22Rv1 (cell line): ENCODE results near the gene EFS.

Experiments used
- H3K27ac ChIP-seq: fragments of 450-650 bp; 2 replicates; pipeline ENCODE4 v1.5.1; 2017
- ZFX ChIP-seq: fragments of 450-650 bp; IDR thresholded peaks from 2 replicates; pipeline ENCODE4 v1.6.1; 2017; ENCODE audit warnings: antibody characterized with exemption, borderline replicate concordance
- TF ChIP-seq, protein P1 (sequence below): fragments of 450-650 bp; IDR thresholded peaks from 2 replicates; pipeline ENCODE4 v1.5.1; 2017; ENCODE audit warnings: mild to moderate bottlenecking

The EFS gene

GRCh38 chr14:23316300-23316699 lies 48.7 kb downstream of the EFS start:
- no peak overlapping the region for H3K27ac ChIP-seq
- TF ChIP-seq ZFX = no peak
- TF ChIP-seq, protein P1, sequence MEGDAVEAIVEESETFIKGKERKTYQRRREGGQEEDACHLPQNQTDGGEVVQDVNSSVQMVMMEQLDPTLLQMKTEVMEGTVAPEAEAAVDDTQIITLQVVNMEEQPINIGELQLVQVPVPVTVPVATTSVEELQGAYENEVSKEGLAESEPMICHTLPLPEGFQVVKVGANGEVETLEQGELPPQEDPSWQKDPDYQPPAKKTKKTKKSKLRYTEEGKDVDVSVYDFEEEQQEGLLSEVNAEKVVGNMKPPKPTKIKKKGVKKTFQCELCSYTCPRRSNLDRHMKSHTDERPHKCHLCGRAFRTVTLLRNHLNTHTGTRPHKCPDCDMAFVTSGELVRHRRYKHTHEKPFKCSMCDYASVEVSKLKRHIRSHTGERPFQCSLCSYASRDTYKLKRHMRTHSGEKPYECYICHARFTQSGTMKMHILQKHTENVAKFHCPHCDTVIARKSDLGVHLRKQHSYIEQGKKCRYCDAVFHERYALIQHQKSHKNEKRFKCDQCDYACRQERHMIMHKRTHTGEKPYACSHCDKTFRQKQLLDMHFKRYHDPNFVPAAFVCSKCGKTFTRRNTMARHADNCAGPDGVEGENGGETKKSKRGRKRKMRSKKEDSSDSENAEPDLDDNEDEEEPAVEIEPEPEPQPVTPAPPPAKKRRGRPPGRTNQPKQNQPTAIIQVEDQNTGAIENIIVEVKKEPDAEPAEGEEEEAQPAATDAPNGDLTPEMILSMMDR = no peak

DNA sequence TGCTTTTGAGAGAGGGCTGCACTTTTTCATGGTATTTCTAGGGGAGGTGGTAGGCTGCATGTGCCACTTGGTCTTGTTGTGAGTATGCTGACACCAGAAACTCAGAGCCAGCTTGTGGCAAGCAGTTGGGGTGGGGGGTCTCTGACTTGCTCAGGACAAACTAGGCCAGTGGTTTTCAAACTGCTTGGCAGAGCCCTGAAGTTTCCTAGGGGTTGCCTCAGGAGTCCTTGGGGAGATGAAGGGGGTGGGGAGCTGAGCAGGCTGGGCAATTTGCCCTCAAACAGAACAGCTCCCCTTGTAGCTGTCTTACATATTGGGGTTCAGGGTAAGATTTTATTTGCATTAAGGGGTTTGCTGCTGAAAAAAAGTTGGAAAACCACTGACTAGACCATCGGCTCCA lies 54.4 kb downstream of the EFS start:
- H3K27ac ChIP-seq = no peak overlapping the region
- no peak for TF ChIP-seq ZFX
- TF ChIP-seq, protein P1 = no peak

- no peak overlapping the region for H3K27ac ChIP-seq
- no peak for TF ChIP-seq ZFX
Measured at GRCh38 chr14:23308721-23309445, 56.1 kb downstream of the EFS start.

DNA sequence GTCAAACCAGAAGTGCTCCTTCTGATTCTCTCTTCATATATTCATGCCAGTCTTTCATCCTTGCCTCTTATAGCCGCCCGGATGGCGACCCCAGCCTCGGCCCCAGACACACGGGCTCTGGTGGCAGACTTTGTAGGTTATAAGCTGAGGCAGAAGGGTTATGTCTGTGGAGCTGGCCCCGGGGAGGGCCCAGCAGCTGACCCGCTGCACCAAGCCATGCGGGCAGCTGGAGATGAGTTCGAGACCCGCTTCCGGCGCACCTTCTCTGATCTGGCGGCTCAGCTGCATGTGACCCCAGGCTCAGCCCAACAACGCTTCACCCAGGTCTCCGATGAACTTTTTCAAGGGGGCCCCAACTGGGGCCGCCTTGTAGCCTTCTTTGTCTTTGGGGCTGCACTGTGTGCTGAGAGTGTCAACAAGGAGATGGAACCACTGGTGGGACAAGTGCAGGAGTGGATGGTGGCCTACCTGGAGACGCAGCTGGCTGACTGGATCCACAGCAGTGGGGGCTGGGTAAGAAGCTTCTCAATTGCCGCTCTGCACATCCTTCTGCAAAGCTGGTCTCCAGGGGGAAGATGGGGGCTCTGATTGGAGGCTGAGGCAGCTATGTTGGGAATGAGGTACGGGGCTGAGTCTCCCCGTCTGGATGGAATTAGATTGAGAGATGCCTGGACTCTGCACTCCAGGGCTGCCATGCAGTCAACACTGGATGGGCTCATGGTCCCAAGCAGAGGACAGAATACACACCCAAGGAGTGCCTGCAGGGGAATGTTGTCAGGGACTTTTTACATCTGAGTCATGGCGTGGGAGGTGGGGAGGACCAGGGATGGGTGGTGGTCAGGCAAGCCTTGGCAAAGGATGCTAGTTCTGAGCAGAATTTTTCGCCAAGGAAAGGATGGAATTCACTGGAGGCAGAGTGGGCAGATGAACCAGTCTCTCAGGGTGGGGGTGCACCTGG lies 57.0 kb downstream of the EFS start:
- TF ChIP-seq, protein P1 = no peak
- no peak for TF ChIP-seq ZFX

GRCh38 chr14:23307146-23307530 lies 57.8 kb downstream of the EFS start:
- TF ChIP-seq, protein P1 = no peak
- no peak for TF ChIP-seq ZFX
- H3K27ac ChIP-seq = peak overlapping the region; percentile 94

More for the DNA sequence above, 57.0 kb downstream of the EFS start:
- H3K27ac ChIP-seq = peak overlapping the region; percentile 94

DNA sequence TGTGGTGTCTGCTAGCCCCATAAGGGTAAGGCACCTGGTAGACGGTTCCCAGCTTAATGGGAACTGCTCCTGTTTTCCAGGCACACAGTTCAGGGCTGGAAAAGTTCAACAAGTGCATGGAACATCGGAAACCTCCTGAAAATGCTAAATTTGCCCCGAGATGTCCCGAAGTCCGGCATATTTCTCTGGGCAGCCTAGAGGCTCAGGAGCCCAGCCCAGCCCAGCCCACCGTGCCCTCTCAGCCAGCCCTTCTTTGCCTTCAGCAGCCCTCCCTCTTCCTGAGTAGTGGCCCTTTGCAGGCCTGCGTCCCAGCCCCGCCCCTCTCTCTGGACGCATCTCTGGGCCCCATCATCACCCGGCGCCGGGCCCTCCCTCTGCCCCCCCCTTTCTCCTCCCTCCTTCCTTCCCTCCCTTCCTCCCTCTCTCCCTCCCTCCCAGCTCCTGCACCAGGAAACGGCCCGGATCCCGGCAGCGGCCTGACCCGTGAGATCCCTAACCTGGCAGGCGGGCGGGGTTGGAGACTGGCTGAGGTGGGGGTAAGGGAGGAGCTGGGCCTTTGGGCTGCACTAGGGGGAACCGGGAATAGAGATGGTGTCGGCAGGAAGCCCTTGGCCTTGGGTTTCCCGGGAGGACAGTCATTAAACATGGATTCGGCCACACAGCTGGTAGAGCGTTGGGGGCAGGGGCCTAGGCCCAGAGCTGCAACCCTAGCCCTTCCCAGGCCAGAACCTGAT lies 58.4 kb downstream of the EFS start, which contains the start of gene BCL2L2:
BCL2L2 (plus strand) TSS at position 422 of the 734 bp plus-strand sequence. CDS start 935 bp downstream, outside the sequence.
- TF ChIP-seq, protein P1 = no peak
- TF ChIP-seq ZFX = no peak
- peak within 1 kb of the TSS; percentile 94 for H3K27ac ChIP-seq
